Parathyroid adenoma (tissue), 2 donors: ENCODE data around the gene ADCY2.

Experiments used
- H2AFZ ChIP-seq: fragments of 300-600 bp; sonication (generic); one replicate; pipeline ENCODE4 v1.7.0; 2017; ENCODE audit warnings: antibody characterized with exemption, mild to moderate bottlenecking
- H3K27ac ChIP-seq: fragments of 300-600 bp; sonication (generic); one replicate; pipeline ENCODE4 v1.7.0; 2017
- H3K27me3 ChIP-seq: fragments of 300-600 bp; sonication (generic); one replicate; pipeline ENCODE4 v1.7.0; 2017; ENCODE audit warnings: low read length; ENCODE audit not compliant: control insufficient read depth, insufficient read depth
- H3K36me3 ChIP-seq: fragments of 300-600 bp; sonication (generic); one replicate; pipeline ENCODE4 v1.7.0; 2017; ENCODE audit warnings: low read length; ENCODE audit not compliant: control insufficient read depth, insufficient read depth
- H3K4me1 ChIP-seq: fragments of 300-600 bp; sonication (generic); one replicate; pipeline ENCODE4 v1.7.0; 2017; ENCODE audit warnings: control low read depth
- H3K4me2 ChIP-seq: fragments of 300-600 bp; sonication (generic); one replicate; pipeline ENCODE4 v1.7.0; 2017; ENCODE audit warnings: low read length
- H3K4me3 ChIP-seq: fragments of 300-600 bp; sonication (generic); one replicate; pipeline ENCODE4 v1.7.0; 2017; ENCODE audit warnings: low read depth, low read length
- H3K79me2 ChIP-seq: fragments of 300-600 bp; sonication (generic); one replicate; pipeline ENCODE4 v1.7.0; 2017; ENCODE audit warnings: control low read depth
- H3K9ac ChIP-seq: fragments of 300-600 bp; sonication (generic); one replicate; pipeline ENCODE4 v1.7.0; 2017; ENCODE audit warnings: mild to moderate bottlenecking
- H3K9me3 ChIP-seq: fragments of 300-600 bp; sonication (generic); one replicate; pipeline ENCODE4 v1.7.0; 2017; ENCODE audit warnings: low read length; ENCODE audit not compliant: control insufficient read depth
- TF ChIP-seq, protein P1 (sequence below): fragments of 300-600 bp; sonication (generic); IDR thresholded peaks from one replicate; pipeline ENCODE4 v1.7.0; 2017; ENCODE audit warnings: antibody characterized with exemption, mild to moderate bottlenecking
- donor health status: primary hyperparathyroidism.

ADCY2 gene

DNA sequence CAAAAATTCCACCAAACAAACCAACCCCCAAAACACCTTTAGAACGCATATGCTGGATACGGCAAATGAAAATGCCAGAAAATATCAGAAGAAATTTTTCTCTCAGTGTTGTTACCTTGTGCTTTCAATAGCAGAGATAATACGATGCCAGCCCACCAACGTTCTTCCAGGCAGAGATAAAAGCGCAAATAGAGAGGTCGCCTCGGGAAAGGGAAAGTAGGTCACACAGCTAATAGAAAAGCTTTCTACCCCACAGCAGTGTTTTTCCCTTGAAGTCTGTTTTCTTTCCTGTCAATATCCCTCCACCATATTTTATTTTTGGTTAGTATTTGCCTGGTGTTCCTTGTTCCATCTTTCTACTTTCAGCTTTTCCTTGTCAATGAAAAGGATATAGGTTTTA, 353.7 kb downstream of the ADCY2 start:
- Histone ChIP-seq H3K27ac (no peak overlapping the region), H3K9ac (no peak overlapping the region), H3K4me3 (no peak overlapping the region), H2AFZ (no peak overlapping the region), H3K27me3 (no peaks in the 10 kb centered on the region), H3K9me3 (no peaks in the 10 kb centered on the region), H3K4me2 (no peak overlapping the region), H3K79me2 (no peaks in the 10 kb centered on the region), H3K4me1 (no peaks in the 10 kb centered on the region), H3K36me3 (no peaks in the 10 kb centered on the region)
- TF ChIP-seq, protein P1, sequence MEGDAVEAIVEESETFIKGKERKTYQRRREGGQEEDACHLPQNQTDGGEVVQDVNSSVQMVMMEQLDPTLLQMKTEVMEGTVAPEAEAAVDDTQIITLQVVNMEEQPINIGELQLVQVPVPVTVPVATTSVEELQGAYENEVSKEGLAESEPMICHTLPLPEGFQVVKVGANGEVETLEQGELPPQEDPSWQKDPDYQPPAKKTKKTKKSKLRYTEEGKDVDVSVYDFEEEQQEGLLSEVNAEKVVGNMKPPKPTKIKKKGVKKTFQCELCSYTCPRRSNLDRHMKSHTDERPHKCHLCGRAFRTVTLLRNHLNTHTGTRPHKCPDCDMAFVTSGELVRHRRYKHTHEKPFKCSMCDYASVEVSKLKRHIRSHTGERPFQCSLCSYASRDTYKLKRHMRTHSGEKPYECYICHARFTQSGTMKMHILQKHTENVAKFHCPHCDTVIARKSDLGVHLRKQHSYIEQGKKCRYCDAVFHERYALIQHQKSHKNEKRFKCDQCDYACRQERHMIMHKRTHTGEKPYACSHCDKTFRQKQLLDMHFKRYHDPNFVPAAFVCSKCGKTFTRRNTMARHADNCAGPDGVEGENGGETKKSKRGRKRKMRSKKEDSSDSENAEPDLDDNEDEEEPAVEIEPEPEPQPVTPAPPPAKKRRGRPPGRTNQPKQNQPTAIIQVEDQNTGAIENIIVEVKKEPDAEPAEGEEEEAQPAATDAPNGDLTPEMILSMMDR, result no peak

DNA sequence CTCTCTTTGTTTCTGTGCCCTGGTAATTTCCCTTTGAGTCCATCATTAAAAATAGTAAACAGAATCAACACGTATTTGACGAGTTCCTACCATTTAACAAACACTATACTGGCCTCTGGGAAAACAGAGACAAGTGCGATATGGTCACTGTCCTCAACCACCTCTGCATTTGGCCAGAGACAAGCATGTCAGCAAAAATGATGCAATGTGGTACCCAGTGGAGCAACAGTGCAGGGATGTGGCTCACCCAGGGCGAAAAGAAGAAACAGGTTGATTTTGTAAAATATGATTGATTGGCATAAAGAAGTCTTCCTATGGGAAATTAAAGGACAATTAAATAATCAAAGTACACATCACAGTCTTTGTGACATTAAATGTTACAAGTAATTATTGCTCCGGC, 355.9 kb downstream of the ADCY2 start:
- Histone ChIP-seq H3K27me3 (no peaks in the 10 kb centered on the region), H2AFZ (no peak overlapping the region), H3K79me2 (no peaks in the 10 kb centered on the region), H3K4me2 (no peak overlapping the region), H3K9me3 (no peaks in the 10 kb centered on the region), H3K4me1 (no peaks in the 10 kb centered on the region), H3K4me3 (no peak overlapping the region), H3K36me3 (no peaks in the 10 kb centered on the region), H3K9ac (no peak overlapping the region), H3K27ac (no peak overlapping the region)
- TF ChIP-seq, protein P1, result no peak

DNA sequence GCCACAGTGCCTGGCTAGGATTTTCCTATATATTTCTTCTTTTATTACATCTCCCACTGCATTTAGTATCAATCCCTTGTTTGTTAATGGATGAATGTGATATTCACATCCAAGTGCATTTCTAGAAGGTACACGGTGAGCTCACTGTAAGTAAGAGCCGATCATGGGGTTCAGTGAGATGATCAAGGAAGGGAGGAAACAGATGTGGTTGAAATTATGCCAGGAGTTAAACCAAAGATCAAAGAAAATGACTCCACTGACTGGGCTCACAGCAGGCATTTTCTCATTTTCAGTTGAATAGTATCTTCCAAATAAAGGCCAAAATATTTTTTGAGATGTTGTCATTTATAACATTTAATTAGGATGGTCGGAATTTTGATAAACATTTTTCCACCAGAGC, 357.2 kb downstream of the ADCY2 start:
- Histone ChIP-seq H3K79me2 (no peaks in the 10 kb centered on the region), H3K4me1 (no peaks in the 10 kb centered on the region), H3K4me2 (no peak overlapping the region), H3K27me3 (no peaks in the 10 kb centered on the region), H3K4me3 (no peak overlapping the region), H3K36me3 (no peaks in the 10 kb centered on the region), H3K9me3 (no peaks in the 10 kb centered on the region), H2AFZ (no peak overlapping the region), H3K27ac (no peak overlapping the region), H3K9ac (no peak overlapping the region)
- TF ChIP-seq, protein P1, result no peak

DNA sequence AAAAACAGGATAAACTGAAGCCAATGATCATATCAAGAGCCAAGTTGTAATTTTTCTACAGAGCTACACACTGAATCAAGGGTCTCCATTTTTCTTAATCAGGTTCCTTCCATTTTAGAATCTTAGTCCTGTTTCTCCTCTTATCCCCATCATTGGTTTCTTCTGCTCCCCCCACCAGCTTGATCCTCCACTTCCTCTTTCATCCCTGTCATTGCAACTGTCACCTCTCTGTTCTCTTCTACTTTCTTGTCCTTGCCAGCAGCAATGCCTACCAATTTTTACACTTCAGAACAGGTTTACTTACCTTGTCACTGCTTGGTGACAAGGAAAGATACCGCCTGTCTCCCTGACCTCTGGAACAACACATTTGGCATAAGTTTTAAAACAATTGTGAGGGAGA, 357.7 kb downstream of the ADCY2 start:
- Histone ChIP-seq H2AFZ (no peak overlapping the region), H3K27me3 (no peaks in the 10 kb centered on the region), H3K4me3 (no peak overlapping the region), H3K4me1 (no peaks in the 10 kb centered on the region), H3K9ac (no peak overlapping the region), H3K79me2 (no peaks in the 10 kb centered on the region), H3K4me2 (no peak overlapping the region), H3K9me3 (no peaks in the 10 kb centered on the region), H3K36me3 (no peaks in the 10 kb centered on the region), H3K27ac (no peak overlapping the region)
- TF ChIP-seq, protein P1, result no peak

DNA sequence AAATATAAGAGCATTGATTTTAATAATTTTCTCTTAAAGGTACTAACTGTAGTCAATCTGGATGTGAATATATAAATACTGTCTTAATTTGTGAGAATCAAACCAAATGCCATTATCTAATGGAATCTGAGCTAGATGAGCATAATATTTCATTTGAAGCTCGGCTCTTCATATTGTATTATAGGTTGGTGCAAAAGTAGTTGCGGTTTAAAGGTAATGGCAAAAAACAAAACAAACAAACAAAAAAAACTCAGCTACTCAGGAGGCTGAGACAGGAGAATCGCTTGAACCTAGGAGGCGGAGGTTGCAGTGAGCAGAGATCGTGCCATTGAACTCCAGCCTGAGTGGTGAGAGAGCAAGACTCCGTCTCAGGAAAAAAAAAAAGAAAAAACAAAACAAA, 358.6 kb downstream of the ADCY2 start:
- no peaks in the 10 kb centered on the region for H3K9me3 ChIP-seq
- no peaks in the 10 kb centered on the region for H3K27me3 ChIP-seq

More for the DNA sequence above, 358.6 kb downstream of the ADCY2 start:
- Histone ChIP-seq H3K36me3 (no peaks in the 10 kb centered on the region), H3K9ac (no peak overlapping the region), H3K79me2 (no peaks in the 10 kb centered on the region), H3K4me2 (no peak overlapping the region), H3K27ac (no peak overlapping the region), H3K4me3 (no peak overlapping the region), H3K4me1 (no peaks in the 10 kb centered on the region), H2AFZ (no peak overlapping the region)
- TF ChIP-seq, protein P1, result no peak
